Hematopoietic multipotent progenitor cell (in vitro differentiated cells): ENCODE results near the gene FARS2. TPM values are rescaled to one million over a fixed set of nuclear protein-coding genes. Genes with fewer than 3 reads are reported as not detected.

Source experiments
- DNase-seq, 3 donors: peaks; one replicate each; pipeline ENCODE4 v3.0.0-alpha.2; 2011 to 2015; ENCODE audit warnings: low read depth in 2 of 3, low spot score in 2 of 3
- total RNA-seq: library from RNA; depleted of rRNA; stranded (reverse); fragments of >200 nt; gene quantifications from one replicate; pipeline ENCODE4 v1.2.3, GENCODE V29; 2012

FARS2 gene
- total RNA-seq, 1 donor: 47.1 TPM

GRCh38 chr6:5248302-5249098 lies 12.8 kb upstream of the FARS2 start:
- DNase-seq: no peak

DNA sequence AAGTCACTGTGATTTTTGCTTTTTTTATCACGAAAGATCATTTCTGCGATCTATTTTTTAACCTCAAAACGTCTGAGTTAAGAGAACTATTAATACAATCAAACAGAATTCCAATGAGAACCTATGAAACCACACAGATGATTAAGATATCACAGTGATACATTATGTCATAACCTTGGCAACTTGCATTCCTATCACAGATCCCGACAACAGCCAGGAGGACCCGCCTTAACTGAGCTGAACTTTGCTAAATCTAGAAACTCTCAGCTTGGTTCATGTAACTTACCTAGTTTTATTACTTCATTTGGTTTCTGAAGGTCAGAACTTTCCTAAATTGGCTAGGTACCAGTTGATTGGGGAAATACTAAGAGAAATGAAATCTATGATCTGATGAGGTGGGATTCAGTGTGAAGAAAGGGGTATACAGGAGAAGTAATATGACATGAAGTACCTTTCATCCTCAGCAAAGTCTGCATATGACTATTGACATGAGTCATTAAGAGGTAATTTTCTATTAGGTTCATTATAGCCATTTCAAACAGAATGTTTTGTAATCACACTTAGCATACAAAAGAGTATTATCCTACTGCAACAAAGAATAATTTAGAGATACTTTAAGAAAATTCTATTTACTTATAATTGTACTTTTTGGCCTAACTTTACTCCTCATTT lies 11.7 kb upstream of the FARS2 start:
- no peak for DNase-seq

- DNase-seq: no peak
These were observed 10.9 kb upstream of the FARS2 start for GRCh38 chr6:5250451-5250850.

GRCh38 chr6:5250911-5251310 lies 10.4 kb upstream of the FARS2 start:
- no peak for DNase-seq

DNA sequence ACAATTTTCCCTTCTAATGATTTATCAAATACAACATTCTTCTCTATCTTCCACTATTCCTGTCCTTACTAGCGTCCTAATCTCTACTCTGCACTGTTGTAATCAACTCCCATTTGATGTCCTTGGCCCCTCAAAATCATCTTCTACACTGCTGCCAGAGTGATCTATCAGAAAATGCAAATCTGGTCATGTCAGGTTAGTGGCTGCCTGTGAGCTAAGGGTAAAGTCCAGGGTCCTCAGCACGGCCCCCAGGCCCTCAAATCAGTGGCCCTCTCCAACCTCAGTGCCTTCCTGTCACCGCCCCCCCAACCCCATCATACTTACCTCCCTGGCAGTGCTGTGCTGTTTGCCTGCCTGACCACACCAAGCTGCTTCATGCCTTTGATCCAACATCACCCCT lies 4.4 kb upstream of the FARS2 start:
- no peak for DNase-seq

DNA sequence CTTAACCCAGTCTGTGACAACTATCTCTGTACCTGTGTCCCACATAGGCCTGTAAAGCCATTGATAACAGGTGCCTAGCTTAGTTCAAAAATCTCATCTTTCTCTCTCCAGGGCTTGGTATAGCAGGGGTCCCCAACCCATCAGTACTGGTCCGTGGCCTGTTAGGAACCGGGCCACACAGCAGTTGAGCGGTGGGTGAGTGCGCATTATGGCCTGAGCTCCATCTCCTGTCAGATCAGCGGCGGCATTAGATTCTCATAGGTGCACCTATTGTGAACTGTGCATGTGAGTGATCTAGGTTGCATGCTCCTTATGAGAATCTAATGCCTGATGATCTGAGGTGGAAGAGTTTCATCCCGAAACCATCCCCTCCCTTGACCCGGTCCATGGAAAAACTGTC lies 3.9 kb upstream of the FARS2 start:
- no peak for DNase-seq

- no peak for DNase-seq
These were observed 1.9 kb upstream of the FARS2 start for GRCh38 chr6:5259428-5259827.

DNA sequence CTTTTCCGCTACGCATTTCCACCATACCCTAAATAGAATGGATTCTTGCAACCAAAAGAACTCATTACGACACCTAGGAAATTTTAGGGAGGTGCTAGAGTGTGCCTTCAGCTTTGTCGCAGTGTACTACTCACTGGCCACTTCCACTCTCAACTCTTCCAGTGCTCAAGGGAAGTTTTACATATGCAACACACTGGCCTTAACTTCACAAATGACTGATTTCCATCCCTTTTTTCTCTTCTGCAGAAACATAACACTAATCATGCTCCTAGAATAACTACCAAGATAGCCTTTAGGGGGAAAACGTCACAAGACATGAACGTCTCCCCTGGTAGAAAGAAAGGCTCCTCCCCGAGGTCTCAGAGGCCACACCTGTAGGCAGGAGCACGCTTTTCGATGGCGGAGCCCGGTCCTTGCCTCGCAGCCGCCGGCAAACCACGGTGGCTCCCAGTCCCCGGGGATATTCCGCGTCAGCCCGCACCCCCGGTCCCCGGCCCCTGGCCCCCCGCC lies 1.1 kb upstream of the FARS2 start:
- peak; percentile 42 to 87 (median 73) for DNase-seq

DNA sequence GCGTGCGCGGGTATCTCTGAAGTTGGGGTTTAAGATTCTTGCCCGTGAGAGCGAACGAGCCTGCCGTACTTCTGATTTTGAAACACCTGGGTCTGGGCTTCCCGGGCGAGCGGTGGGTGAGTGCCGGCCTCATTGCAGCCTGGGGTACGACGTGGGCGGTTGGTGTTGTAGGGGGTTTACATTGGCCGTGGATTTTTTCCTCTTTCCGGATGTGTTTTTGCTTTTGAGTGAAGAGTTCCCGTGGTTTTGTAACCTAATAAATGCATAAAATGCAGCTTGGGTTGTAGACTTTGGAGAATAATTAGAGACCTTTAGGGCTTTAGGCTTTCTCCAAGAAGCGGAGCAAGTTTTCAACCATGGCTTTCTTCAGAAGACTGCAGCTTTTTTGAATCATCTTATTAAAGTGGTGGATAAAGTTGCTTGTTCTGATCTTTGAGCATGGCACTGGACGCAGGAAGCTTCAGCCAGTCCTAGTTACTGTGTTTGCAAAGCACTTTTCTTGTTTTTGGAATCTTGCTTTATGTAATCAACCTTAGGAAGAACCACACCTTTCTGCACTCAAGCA lies 314 bp downstream of the FARS2 start:
- no peak for DNase-seq

GRCh38 chr6:5266423-5266822 lies 5.1 kb downstream of the FARS2 start:
- no peak for DNase-seq

DNA sequence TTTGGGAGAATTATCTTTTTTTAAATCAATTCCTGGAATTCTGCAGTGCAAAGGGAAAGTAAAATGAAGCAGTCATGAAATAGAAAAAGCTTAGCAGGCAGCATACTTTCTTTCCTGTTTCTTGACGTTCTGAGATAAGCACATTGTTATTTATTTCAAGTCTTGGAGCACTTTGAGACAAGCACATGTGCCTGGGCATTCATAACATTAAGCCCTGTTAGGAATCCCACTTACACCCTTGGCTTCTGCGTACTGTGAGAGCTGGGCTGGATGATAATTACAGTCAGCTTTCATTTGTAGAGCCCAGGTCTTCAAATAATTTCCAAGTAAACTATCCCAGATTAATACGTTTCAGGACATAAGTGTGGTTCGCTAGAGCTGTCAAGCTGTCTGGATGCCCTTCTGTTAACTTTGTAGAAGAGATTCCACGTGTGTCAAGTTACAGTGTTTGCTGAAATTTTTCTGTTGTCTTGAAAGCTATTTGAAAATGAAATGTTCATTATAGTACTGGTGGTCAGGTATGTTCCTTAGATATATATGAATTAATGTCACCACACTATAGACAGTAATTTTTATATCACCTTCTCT lies 8.9 kb downstream of the FARS2 start:
- peak in 1 of 3 donors; percentile 34 for DNase-seq

DNA sequence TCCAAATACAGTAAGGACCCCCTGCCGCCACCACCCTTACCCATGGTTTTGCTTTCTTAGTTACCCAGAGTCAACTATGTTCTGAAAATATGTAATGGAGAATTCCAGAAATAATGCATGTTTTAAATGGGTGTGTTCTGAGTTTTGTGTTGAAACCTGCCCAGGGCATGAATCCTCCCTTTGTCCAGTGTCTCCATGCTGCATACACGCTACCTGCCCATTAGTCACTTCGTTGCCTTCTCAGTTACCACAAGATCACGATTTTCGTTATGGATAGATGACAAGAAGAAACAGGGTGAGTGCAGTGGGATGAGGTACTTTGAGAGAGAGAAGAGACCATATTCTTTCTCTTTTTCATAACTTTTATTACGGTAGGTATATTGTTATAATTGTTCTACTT lies 10.6 kb downstream of the FARS2 start:
- DNase-seq: no peak

GRCh38 chr6:5274231-5274630 lies 12.9 kb downstream of the FARS2 start:
- no peak for DNase-seq

DNA sequence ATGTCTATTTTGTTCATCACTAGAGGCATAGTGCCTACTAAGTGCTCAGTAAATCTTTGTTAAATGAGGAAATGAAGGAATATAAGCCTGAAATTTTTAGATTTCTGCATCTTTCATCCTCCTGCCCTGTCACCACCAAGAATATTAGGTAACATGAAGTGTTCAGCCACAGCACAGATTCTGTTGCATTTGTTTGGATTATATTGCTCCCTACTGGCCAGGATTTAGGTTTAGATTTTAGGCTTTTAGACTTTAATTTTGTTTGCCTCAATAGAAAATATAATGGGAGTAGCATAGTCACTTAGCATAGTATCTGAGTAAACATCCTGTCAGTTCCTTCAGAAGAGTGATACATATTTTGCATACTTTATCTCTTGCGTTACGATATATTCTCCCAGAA lies 14.2 kb downstream of the FARS2 start:
- DNase-seq: no peak

GRCh38 chr6:5276581-5276980 lies 15.3 kb downstream of the FARS2 start:
- DNase-seq: no peak

DNA sequence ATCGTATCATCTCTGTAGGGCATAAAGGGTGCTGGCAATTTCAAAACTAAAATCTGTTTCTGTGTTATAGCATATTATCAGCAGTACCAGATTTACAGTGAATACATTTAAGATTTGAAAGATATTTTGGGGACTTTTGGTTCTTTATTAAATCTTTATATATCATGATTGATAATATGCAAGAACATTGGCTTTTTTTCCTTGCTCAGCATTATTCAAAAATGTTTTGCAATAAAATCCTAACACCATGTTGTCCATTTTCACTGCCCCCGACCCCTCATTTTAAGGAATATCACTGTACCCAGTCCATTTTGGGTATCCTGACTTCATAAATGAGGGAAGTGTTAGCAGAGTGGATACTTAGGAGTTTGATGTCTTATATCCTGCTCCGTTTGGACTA lies 16.3 kb downstream of the FARS2 start:
- no peak for DNase-seq

DNA sequence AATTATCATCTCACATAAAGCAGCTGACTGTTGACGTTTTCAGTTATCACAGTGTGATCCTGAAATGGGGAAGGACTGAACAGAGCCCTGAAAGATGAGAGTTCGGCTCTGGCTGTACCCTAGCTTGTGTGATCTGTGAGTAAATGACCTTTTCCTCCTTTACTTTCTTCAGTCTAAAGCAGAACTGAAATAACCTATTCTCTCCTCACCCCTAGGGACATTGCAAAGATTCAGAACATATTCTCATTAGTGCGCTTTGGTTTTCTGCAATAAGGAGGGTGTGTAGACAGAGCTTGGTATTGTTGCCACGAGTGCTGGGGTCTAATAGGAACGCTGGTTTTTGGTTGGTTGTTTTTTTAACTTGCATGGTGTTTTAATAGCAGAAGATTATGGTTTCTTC lies 16.7 kb downstream of the FARS2 start:
- DNase-seq: no peak

DNA sequence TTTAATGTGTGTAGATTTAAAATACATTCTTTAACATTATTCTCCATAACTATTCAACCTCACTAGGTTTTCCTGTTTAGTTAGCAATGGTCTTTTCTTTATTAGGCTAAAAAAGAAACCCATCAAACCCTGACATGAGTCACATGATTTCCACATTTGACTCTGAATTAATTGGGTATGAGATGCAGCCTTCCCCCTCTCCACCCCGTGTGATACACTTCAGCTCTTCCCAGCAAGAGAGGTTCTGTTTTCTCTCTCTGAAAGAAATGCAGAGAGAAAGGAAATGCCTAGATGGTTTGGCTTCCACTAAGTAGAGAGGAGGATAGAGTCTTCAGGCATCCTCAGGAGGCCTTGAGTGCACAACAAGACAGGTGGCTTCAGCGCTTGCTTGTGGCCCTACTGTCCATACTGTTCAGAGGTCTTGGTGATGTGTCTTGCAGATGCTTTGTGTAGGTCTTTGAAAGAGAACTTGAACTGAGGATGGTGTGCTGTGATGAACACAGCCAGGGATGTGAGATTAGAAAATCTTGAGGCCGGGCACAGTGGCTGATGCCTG lies 17.3 kb downstream of the FARS2 start:
- DNase-seq: no peak

DNA sequence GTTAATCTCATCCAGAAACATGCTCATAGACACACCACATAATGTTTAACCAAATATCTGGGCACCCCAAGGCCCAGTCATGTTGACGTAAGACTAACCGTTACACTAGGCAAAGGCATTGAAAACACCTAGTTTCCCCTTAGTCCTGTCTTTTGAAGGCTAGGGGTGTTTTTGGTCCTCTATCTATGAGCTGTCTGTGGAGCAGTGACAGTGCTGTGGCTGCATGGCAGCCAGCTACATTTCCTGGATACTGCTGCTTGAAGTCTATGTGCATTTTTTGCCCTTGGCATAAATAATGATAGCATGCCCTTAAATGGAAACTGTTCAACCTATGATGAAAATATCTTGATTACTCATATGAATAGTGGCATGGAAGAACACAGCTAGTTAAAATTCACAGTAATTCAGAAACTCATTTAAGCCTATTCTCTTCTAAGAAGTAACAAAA lies 18.6 kb downstream of the FARS2 start:
- no peak for DNase-seq

DNA sequence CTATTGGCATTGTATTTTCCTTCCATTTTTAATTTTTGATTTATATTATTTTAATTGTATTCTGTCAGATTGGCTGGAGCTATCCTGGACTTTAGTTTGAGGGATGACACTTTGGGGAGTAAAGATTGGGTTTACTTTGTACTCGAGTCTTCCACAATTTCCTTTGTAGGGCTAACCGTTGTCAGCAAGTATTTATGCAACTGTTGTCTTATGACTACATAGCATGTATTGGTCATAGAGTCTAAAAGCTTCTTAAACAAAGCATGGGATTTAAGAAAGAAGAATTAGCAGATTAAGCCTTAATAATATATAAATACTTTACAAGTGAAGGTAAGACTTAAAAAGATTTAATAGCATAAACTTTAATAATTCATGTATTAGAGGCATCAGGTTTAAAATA lies 19.6 kb downstream of the FARS2 start:
- no peak for DNase-seq

- DNase-seq: no peak
These were observed 20.9 kb downstream of the FARS2 start for GRCh38 chr6:5282191-5282623.
